Panc1 (cell line): ENCODE measurements around the gene BHLHA15.

Experiments used
- POLR2AphosphoS5 ChIP-seq: IDR thresholded peaks from 2 replicates; pipeline ENCODE4 v1.6.1; 2012; ENCODE audit warnings: mild to moderate bottlenecking, low read depth, low read length, moderate library complexity
- SIN3A ChIP-seq: IDR thresholded peaks from 2 replicates; pipeline ENCODE4 v1.6.1; 2012; ENCODE audit warnings: low read depth, mild to moderate bottlenecking, low read length, moderate library complexity, borderline replicate concordance; ENCODE audit not compliant: insufficient read depth
- TF ChIP-seq, protein P1 (sequence below): fragments of 450-650 bp; IDR thresholded peaks from 2 replicates; pipeline ENCODE4 v1.5.1; 2017; ENCODE audit warnings: mild to moderate bottlenecking
- TF ChIP-seq, protein P2 (sequence below), 2 experiments: IDR thresholded peaks; 2 replicates each; pipeline ENCODE4 v1.6.1; 2011 to 2012; ENCODE audit warnings: low read depth in 2 of 2, control low read depth in 1 of 2, low read length in 1 of 2, mild to moderate bottlenecking in 1 of 2, moderate library complexity in 1 of 2; ENCODE audit not compliant: insufficient read depth in 1 of 2

DNA sequence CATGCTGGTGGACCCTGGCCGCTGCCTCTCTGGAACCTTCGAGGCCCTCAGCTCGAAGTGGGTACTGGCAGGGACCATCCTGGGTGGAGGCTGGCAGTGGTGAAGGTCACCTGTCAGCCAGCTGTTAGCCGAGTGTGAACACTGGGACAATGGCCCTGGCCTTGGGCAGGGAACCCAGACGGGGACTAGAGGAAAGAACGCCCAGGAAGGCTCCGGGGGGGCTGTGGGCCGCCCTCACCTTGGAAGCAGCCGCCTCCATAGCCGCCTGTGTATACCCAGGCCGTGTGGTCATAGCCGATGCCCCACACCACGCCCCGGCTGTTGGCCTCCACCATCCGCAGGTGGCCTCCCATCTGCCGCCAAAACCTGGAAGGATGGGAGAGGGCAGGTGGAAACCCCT lies 17.6 kb downstream of the BHLHA15 start:
- TF ChIP-seq, protein P1, sequence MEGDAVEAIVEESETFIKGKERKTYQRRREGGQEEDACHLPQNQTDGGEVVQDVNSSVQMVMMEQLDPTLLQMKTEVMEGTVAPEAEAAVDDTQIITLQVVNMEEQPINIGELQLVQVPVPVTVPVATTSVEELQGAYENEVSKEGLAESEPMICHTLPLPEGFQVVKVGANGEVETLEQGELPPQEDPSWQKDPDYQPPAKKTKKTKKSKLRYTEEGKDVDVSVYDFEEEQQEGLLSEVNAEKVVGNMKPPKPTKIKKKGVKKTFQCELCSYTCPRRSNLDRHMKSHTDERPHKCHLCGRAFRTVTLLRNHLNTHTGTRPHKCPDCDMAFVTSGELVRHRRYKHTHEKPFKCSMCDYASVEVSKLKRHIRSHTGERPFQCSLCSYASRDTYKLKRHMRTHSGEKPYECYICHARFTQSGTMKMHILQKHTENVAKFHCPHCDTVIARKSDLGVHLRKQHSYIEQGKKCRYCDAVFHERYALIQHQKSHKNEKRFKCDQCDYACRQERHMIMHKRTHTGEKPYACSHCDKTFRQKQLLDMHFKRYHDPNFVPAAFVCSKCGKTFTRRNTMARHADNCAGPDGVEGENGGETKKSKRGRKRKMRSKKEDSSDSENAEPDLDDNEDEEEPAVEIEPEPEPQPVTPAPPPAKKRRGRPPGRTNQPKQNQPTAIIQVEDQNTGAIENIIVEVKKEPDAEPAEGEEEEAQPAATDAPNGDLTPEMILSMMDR = no peak
- TF ChIP-seq, protein P2, sequence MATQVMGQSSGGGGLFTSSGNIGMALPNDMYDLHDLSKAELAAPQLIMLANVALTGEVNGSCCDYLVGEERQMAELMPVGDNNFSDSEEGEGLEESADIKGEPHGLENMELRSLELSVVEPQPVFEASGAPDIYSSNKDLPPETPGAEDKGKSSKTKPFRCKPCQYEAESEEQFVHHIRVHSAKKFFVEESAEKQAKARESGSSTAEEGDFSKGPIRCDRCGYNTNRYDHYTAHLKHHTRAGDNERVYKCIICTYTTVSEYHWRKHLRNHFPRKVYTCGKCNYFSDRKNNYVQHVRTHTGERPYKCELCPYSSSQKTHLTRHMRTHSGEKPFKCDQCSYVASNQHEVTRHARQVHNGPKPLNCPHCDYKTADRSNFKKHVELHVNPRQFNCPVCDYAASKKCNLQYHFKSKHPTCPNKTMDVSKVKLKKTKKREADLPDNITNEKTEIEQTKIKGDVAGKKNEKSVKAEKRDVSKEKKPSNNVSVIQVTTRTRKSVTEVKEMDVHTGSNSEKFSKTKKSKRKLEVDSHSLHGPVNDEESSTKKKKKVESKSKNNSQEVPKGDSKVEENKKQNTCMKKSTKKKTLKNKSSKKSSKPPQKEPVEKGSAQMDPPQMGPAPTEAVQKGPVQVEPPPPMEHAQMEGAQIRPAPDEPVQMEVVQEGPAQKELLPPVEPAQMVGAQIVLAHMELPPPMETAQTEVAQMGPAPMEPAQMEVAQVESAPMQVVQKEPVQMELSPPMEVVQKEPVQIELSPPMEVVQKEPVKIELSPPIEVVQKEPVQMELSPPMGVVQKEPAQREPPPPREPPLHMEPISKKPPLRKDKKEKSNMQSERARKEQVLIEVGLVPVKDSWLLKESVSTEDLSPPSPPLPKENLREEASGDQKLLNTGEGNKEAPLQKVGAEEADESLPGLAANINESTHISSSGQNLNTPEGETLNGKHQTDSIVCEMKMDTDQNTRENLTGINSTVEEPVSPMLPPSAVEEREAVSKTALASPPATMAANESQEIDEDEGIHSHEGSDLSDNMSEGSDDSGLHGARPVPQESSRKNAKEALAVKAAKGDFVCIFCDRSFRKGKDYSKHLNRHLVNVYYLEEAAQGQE (IDR thresholded peaks at IDR 0.05; ENCODE audit: insufficient read depth in 1 of 2, low read depth in 2 of 2, low read length in 1 of 2) = no peak
- TF ChIP-seq POLR2AphosphoS5 (no peak), SIN3A (no peak)
